Neuronal stem cell (in vitro differentiated cells): ENCODE data around the gene FOXP1.

Experiments
- DNase-seq: peaks from one replicate; pipeline ENCODE4 v3.0.0-alpha.2; 2013; ENCODE audit warnings: low spot score
- H2AFZ ChIP-seq: one replicate; pipeline ENCODE4 v1.6.1; 2013; ENCODE audit warnings: mild to moderate bottlenecking, low read length, inconsistent platforms
- H2AK5ac ChIP-seq: 2 replicates; pipeline ENCODE4 v1.6.1; 2013; ENCODE audit warnings: low read depth, mild to moderate bottlenecking, inconsistent platforms, low read length, moderate library complexity, mixed read lengths
- H2BK120ac ChIP-seq: 2 replicates; pipeline ENCODE4 v1.6.1; 2013; ENCODE audit warnings: low read depth, mild to moderate bottlenecking, inconsistent platforms, low read length, moderate library complexity, mixed read lengths
- H2BK12ac ChIP-seq: one replicate; pipeline ENCODE4 v1.6.1; 2013; ENCODE audit warnings: low read length, inconsistent platforms
- H2BK15ac ChIP-seq: 2 replicates; pipeline ENCODE4 v1.6.1; 2013; ENCODE audit warnings: mild to moderate bottlenecking, low read length, inconsistent platforms, mixed read lengths
- H2BK5ac ChIP-seq: one replicate; pipeline ENCODE4 v1.6.1; 2013; ENCODE audit warnings: inconsistent platforms, mild to moderate bottlenecking, low read length, moderate library complexity
- H3K14ac ChIP-seq: one replicate; pipeline ENCODE4 v1.6.1; 2013; ENCODE audit warnings: low read length, inconsistent platforms
- H3K18ac ChIP-seq: 2 replicates; pipeline ENCODE4 v1.6.1; 2013; ENCODE audit warnings: low read length, inconsistent platforms
- H3K23ac ChIP-seq: 2 replicates; pipeline ENCODE4 v1.6.1; 2013; ENCODE audit warnings: low read depth, mild to moderate bottlenecking, mixed read lengths, low read length, inconsistent platforms; ENCODE audit not compliant: poor library complexity
- H3K27ac ChIP-seq: replicated peaks from 3 replicates; pipeline ENCODE4 v1.5.1; 2013; ENCODE audit warnings: low read length, inconsistent platforms
- H3K27me3 ChIP-seq, 3 experiments: 2 replicates each; pipeline ENCODE4 v1.6.1; 2013; ENCODE audit warnings: low read length in 3 of 3, mild to moderate bottlenecking in 2 of 3, inconsistent platforms in 1 of 3, low read depth in 1 of 3, mixed read lengths in 1 of 3, moderate library complexity in 1 of 3; ENCODE audit not compliant: control insufficient read depth in 3 of 3, insufficient read depth in 3 of 3
- H3K36me3 ChIP-seq, 2 donors: replicated peaks in 1 of 2; 2 replicates each; pipeline ENCODE4 v1.6.1; 2013; ENCODE audit warnings: low read length in 2 of 2; ENCODE audit not compliant: control insufficient read depth in 2 of 2, insufficient read depth in 2 of 2
- H3K4ac ChIP-seq: 2 replicates; pipeline ENCODE4 v1.6.1; 2013; ENCODE audit warnings: inconsistent platforms, mild to moderate bottlenecking, low read length, moderate library complexity
- H3K4me1 ChIP-seq, 2 donors: 1 replicate in 1 of 2; 2 replicates in 1 of 2; pipeline ENCODE4 v1.6.1; 2013; ENCODE audit warnings: low read length in 2 of 2, low read depth in 1 of 2; ENCODE audit not compliant: control insufficient read depth in 2 of 2, insufficient read depth in 1 of 2
- H3K4me2 ChIP-seq: one replicate; pipeline ENCODE4 v1.6.1; 2013; ENCODE audit warnings: mild to moderate bottlenecking, low read length, inconsistent platforms; ENCODE audit not compliant: insufficient read depth, poor library complexity, severe bottlenecking
- H3K4me3 ChIP-seq, 2 donors: 2 replicates each; pipeline ENCODE4 v1.5.1; 2013; ENCODE audit warnings: low read length in 2 of 2, mild to moderate bottlenecking in 2 of 2, inconsistent platforms in 1 of 2, moderate library complexity in 1 of 2
- H3K79me1 ChIP-seq: one replicate; pipeline ENCODE4 v1.6.1; 2013; ENCODE audit warnings: low read depth, mild to moderate bottlenecking, inconsistent platforms, low read length, moderate library complexity
- H3K9ac ChIP-seq: one replicate; pipeline ENCODE4 v1.6.1; 2013; ENCODE audit warnings: mild to moderate bottlenecking, low read depth, low read length, inconsistent platforms; ENCODE audit not compliant: poor library complexity
- H3K9me3 ChIP-seq, 2 donors: replicated peaks in 1 of 2; 2 replicates each; pipeline versions ENCODE3 to v1.6.1; 2013; ENCODE audit warnings: low read length in 2 of 2, mild to moderate bottlenecking in 2 of 2, inconsistent platforms in 1 of 2, low read depth in 1 of 2, mixed read lengths in 1 of 2, moderate library complexity in 1 of 2; ENCODE audit not compliant: control insufficient read depth in 2 of 2, insufficient read depth in 1 of 2
- H4K8ac ChIP-seq: one replicate; pipeline ENCODE4 v1.6.1; 2013; ENCODE audit warnings: low read depth, mild to moderate bottlenecking, inconsistent platforms, low read length, moderate library complexity
- H4K91ac ChIP-seq: one replicate; pipeline ENCODE4 v1.6.1; 2013; ENCODE audit warnings: low read length, low read depth, mild to moderate bottlenecking, inconsistent platforms; ENCODE audit not compliant: poor library complexity
- WGBS, 2 donors: extraction: QIAGEN DNeasy Blood & Tissue Kit; methylation state at CpG; one replicate each; pipeline ENCODE4 v1.1.7; 2013; ENCODE audit warnings: missing lambda C conversion rate in 2 of 2, mixed read lengths in 1 of 2; ENCODE audit not compliant: insufficient read length in 2 of 2, insufficient replicate concordance in 1 of 2; ENCODE audit errors: extremely low coverage in 2 of 2; 5-methylcytosine and 5-hydroxymethylcytosine counted together

FOXP1 gene

DNA sequence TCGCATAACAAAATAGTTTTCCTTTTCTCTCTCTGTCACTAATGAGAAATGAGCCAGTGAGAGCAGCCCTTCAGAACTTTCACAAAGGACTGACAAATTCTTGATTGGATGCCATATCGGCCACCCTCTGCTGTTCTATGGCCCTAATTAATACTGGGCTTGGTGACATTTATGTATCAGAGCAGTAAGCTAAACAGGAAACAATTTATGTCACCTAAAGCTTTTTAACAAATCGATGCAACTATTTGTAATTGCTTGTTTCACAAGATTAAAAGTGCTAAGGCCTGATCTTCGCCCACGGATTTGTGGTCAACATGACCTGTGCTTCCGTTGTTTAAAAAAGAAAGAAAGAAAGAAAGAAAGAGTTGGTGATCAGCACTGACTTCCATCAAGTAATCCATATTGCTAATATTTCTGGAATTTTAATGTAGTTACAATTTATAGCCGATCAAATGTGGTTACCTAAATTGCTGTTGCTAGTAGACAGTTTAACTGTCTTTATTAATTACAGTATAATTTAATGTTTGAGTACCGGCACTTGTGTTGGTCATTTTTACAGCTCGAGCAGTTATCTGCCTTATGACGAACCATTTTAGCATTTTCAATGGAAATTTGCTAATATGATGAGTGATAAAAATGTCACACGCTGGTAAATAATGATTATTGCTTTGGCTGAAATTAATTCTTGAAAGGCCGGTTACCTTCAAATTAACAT lies 631.3 kb downstream of the FOXP1 start:
- no CpG with 5 or more reads among the region's 12 CpGs for WGBS, 2 donors
- Histone ChIP-seq H3K9ac (no peak overlapping the region), H2BK120ac (no peak overlapping the region), H3K9me3 (no peaks in the 10 kb centered on the region), H3K4me3 (no peak overlapping the region), H3K27ac (no peak overlapping the region), H2AK5ac (no peak overlapping the region), H4K91ac (no peak overlapping the region), H4K8ac (no peak overlapping the region), H3K36me3 (no peaks in the 10 kb centered on the region), H3K4me2 (no peak overlapping the region), H3K14ac (no peak overlapping the region), H2BK12ac (no peak overlapping the region), H2BK5ac (no peak overlapping the region), H3K27me3 (no peaks in the 10 kb centered on the region), H2AFZ (no peak overlapping the region), H3K4ac (no peak overlapping the region), H3K23ac (no peak overlapping the region), H3K18ac (no peak overlapping the region), H3K4me1 (peaks cover 6 to 28% of the 10 kb centered on the region in 2 donors), H2BK15ac (no peak overlapping the region), H3K79me1 (no peaks in the 10 kb centered on the region)
- DNase-seq = no peak

DNA sequence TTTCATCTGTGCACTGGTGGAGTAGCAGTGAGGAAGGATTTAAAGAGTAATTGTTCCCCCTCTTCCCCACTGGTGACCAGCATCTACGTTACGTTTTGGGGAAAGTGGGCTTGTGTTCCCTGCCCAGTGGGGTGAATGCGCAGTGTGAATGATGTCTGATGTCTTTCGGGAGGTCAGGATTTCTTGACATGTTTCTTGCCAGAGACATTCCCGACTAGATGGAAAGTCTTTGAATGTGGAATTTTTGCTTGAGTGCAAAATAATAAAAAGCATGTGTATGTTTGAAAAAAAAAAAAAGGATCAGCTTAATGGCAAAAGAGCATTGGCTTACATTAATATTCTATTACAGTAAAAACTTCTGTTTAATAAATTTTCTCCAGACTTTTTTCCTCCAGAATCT lies 632.2 kb downstream of the FOXP1 start:
- no peak overlapping the region for H3K4me2 ChIP-seq
- H3K4me3 ChIP-seq = no peak overlapping the region
- H3K36me3 ChIP-seq = no peaks in the 10 kb centered on the region
- H2BK5ac ChIP-seq = no peak overlapping the region
- H2BK120ac ChIP-seq = no peak overlapping the region
- no peak overlapping the region for H3K23ac ChIP-seq
- H3K14ac ChIP-seq = no peak overlapping the region
- WGBS, 2 donors = no CpG with 5 or more reads among the region's 5 CpGs
- H3K18ac ChIP-seq = no peak overlapping the region
- no peak overlapping the region for H2BK15ac ChIP-seq
- no peaks in the 10 kb centered on the region for H3K9me3 ChIP-seq
- H3K4me1 ChIP-seq = peaks cover 6 to 21% of the 10 kb centered on the region in 2 donors
- no peak overlapping the region for H4K91ac ChIP-seq
- no peak overlapping the region for H3K27ac ChIP-seq
- H2BK12ac ChIP-seq = no peak overlapping the region
- no peak for DNase-seq
- H2AK5ac ChIP-seq = no peak overlapping the region
- no peaks in the 10 kb centered on the region for H3K27me3 ChIP-seq
- no peak overlapping the region for H3K9ac ChIP-seq
- H4K8ac ChIP-seq = no peak overlapping the region
- H3K4ac ChIP-seq = no peak overlapping the region
- no peak overlapping the region for H2AFZ ChIP-seq
- H3K79me1 ChIP-seq = no peaks in the 10 kb centered on the region

GRCh38 chr3:70947579-70947978 lies 635.9 kb downstream of the FOXP1 start:
- DNase-seq = no peak
- no peak overlapping the region for H2BK15ac ChIP-seq
- no peak overlapping the region for H3K4me2 ChIP-seq
- H3K27ac ChIP-seq = no peak overlapping the region
- no peak overlapping the region for H2AFZ ChIP-seq
- H3K79me1 ChIP-seq = no peaks in the 10 kb centered on the region
- WGBS, 2 donors = no CpG with 5 or more reads among the region's 1 CpG
- H2BK120ac ChIP-seq = no peak overlapping the region
- no peak overlapping the region for H3K23ac ChIP-seq
- no peaks in the 10 kb centered on the region for H3K36me3 ChIP-seq
- H3K27me3 ChIP-seq = no peaks in the 10 kb centered on the region
- no peak overlapping the region for H2AK5ac ChIP-seq
- no peak overlapping the region for H3K18ac ChIP-seq
- no peak overlapping the region for H3K4ac ChIP-seq
- no peak overlapping the region for H4K8ac ChIP-seq
- H3K14ac ChIP-seq = no peak overlapping the region
- H3K4me1 ChIP-seq = peaks cover 3% of the 10 kb centered on the region in 2 donors
- no peaks in the 10 kb centered on the region for H3K9me3 ChIP-seq
- no peak overlapping the region for H2BK12ac ChIP-seq
- H4K91ac ChIP-seq = no peak overlapping the region
- H3K9ac ChIP-seq = no peak overlapping the region
- H2BK5ac ChIP-seq = no peak overlapping the region
- H3K4me3 ChIP-seq = no peak overlapping the region

GRCh38 chr3:70943886-70944285 lies 639.6 kb downstream of the FOXP1 start:
- no peaks in the 10 kb centered on the region for H3K36me3 ChIP-seq
- H3K4me3 ChIP-seq = no peak overlapping the region
- no peak overlapping the region for H4K91ac ChIP-seq
- no CpG with 5 or more reads among the region's 3 CpGs for WGBS, 2 donors
- no peak overlapping the region for H2BK12ac ChIP-seq
- H3K14ac ChIP-seq = no peak overlapping the region
- no peak for DNase-seq
- no peaks in the 10 kb centered on the region for H3K27me3 ChIP-seq
- H2BK120ac ChIP-seq = no peak overlapping the region
- H2AFZ ChIP-seq = no peak overlapping the region
- no peak overlapping the region for H3K27ac ChIP-seq
- H3K4me1 ChIP-seq = no peaks in the 10 kb centered on the region
- H4K8ac ChIP-seq = no peak overlapping the region
- no peak overlapping the region for H2AK5ac ChIP-seq
- H3K4me2 ChIP-seq = no peak overlapping the region
- H3K4ac ChIP-seq = no peak overlapping the region
- no peaks in the 10 kb centered on the region for H3K9me3 ChIP-seq
- no peak overlapping the region for H3K18ac ChIP-seq
- no peak overlapping the region for H2BK5ac ChIP-seq
- no peak overlapping the region for H3K9ac ChIP-seq
- no peak overlapping the region for H2BK15ac ChIP-seq
- no peaks in the 10 kb centered on the region for H3K79me1 ChIP-seq
- no peak overlapping the region for H3K23ac ChIP-seq
